OCI-LY1 (cell line): ENCODE results near the gene CRYBG3.

Experiments
- EZH2 ChIP-seq: fragments of 200-600 bp; sonication (generic), shearing (Covaris generic); IDR thresholded peaks from 2 replicates; pipeline ENCODE4 v1.8.0; 2017; ENCODE audit warnings: borderline replicate concordance, mixed run types, mild to moderate bottlenecking, antibody characterized with exemption, low read length, moderate library complexity, mixed read lengths
- TF ChIP-seq, protein P1 (sequence below): fragments of 200-600 bp; sonication (generic), shearing (Covaris generic); IDR thresholded peaks from 2 replicates; pipeline ENCODE4 v1.5.1; 2017; ENCODE audit warnings: mild to moderate bottlenecking, antibody characterized with exemption, low read length, moderate library complexity, mixed read lengths

GRCh38 chr3:97928986-97929385 lies 107.2 kb downstream of the CRYBG3 start:
- TF ChIP-seq, protein P1, sequence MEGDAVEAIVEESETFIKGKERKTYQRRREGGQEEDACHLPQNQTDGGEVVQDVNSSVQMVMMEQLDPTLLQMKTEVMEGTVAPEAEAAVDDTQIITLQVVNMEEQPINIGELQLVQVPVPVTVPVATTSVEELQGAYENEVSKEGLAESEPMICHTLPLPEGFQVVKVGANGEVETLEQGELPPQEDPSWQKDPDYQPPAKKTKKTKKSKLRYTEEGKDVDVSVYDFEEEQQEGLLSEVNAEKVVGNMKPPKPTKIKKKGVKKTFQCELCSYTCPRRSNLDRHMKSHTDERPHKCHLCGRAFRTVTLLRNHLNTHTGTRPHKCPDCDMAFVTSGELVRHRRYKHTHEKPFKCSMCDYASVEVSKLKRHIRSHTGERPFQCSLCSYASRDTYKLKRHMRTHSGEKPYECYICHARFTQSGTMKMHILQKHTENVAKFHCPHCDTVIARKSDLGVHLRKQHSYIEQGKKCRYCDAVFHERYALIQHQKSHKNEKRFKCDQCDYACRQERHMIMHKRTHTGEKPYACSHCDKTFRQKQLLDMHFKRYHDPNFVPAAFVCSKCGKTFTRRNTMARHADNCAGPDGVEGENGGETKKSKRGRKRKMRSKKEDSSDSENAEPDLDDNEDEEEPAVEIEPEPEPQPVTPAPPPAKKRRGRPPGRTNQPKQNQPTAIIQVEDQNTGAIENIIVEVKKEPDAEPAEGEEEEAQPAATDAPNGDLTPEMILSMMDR, result no peak
- no peak for TF ChIP-seq EZH2
